A673 (cell line): ENCODE data around the gene CDR2.
"Not testable (repeated sequence)": the region's sequence is repeated elsewhere in the genome, so short reads cannot be mapped to it uniquely, and the experiment has no call there.

Experiments used
- CTCF ChIP-seq: fragments of 300-800, 200-600 bp; sonication (generic); conservative IDR thresholded peaks from 2 replicates; pipeline ENCODE4 v1.5.1; 2017; ENCODE audit warnings: low read depth, mild to moderate bottlenecking, antibody characterized with exemption, low read length, moderate library complexity, mixed read lengths
- EZH2 ChIP-seq: fragments of 200-600 bp; sonication (generic); IDR thresholded peaks from 2 replicates; pipeline ENCODE4 v1.6.1; 2017; ENCODE audit warnings: borderline replicate concordance, low read depth, mild to moderate bottlenecking, mixed read lengths, antibody characterized with exemption, low read length; ENCODE audit not compliant: poor library complexity, severe bottlenecking

- not testable (repeated sequence) for TF ChIP-seq CTCF, EZH2
Observed at GRCh38 chr16:22368200-22368826, 6.1 kb downstream of the CDR2 start.
